Osteoblast (primary cell): ENCODE data around the gene ROPN1L. TPM values are rescaled to one million over a fixed set of nuclear protein-coding genes. Genes with fewer than 3 reads are reported as not detected.

Source experiments
- DNase-seq: peaks from one replicate; pipeline ENCODE4 v3.0.0; 2011; ENCODE audit warnings: low spot score, mixed read lengths; ENCODE audit not compliant: insufficient read length; ENCODE audit errors: missing footprints
- H2AFZ ChIP-seq: 2 replicates; pipeline ENCODE4 v1.6.0; 2011; ENCODE audit warnings: mild to moderate bottlenecking, low read length
- H3K27ac ChIP-seq: 2 replicates; pipeline ENCODE4 v1.5.1; 2011; ENCODE audit warnings: mild to moderate bottlenecking, low read depth, low read length, moderate library complexity
- H3K27me3 ChIP-seq: 2 replicates; pipeline ENCODE4 v1.6.0; 2012; ENCODE audit warnings: mild to moderate bottlenecking, control low read depth, inconsistent platforms, low read length, moderate library complexity; ENCODE audit not compliant: insufficient read depth
- H3K36me3 ChIP-seq: 2 replicates; pipeline ENCODE4 v1.5.1; 2011; ENCODE audit warnings: mild to moderate bottlenecking, low read length, control low read depth, moderate library complexity; ENCODE audit not compliant: insufficient read depth
- H3K4me1 ChIP-seq: 2 replicates; pipeline ENCODE4 v1.5.1; 2011; ENCODE audit warnings: mild to moderate bottlenecking, low read length, control low read depth, moderate library complexity; ENCODE audit not compliant: insufficient read depth
- H3K4me2 ChIP-seq: 2 replicates; pipeline ENCODE4 v1.6.0; 2011; ENCODE audit warnings: mild to moderate bottlenecking, low read length; ENCODE audit not compliant: insufficient read depth
- H3K4me3 ChIP-seq: fragments of 200-600 bp; sonication (generic); 3 replicates; pipeline ENCODE4 v1.5.1; 2012; ENCODE audit warnings: mild to moderate bottlenecking, low read length, inconsistent platforms; ENCODE audit not compliant: insufficient read depth
- H3K79me2 ChIP-seq: 2 replicates; pipeline ENCODE4 v1.6.0; 2012; ENCODE audit warnings: mild to moderate bottlenecking, low read length, control low read depth, inconsistent platforms; ENCODE audit not compliant: insufficient read depth
- H3K9me3 ChIP-seq: 2 replicates; pipeline ENCODE4 v1.5.1; 2011; ENCODE audit warnings: low read depth, low read length, control low read depth
- H4K20me1 ChIP-seq: 2 replicates; pipeline ENCODE4 v1.6.0; 2012; ENCODE audit warnings: mild to moderate bottlenecking, low read length, control low read depth; ENCODE audit not compliant: insufficient read depth
- CTCF ChIP-seq: IDR thresholded peaks from 2 replicates; pipeline ENCODE4 v1.5.1; 2011; ENCODE audit warnings: mild to moderate bottlenecking, low read depth, low read length, moderate library complexity; ENCODE audit errors: extremely low read depth
- total RNA-seq: library from RNA; depleted of rRNA; stranded (reverse); fragments of >200 nt; gene quantifications from 2 replicates; pipeline ENCODE4 v1.2.3, GENCODE V29; 2012

Gene ROPN1L
- total RNA-seq, 1 donor, result 0.72 TPM

GRCh38 chr5:10420468-10420867 is 21.2 kb upstream of the ROPN1L start:
- H3K4me3 ChIP-seq, result no peak overlapping the region
- peaks cover 81% of the 10 kb centered on the region for H3K36me3 ChIP-seq
- H2AFZ ChIP-seq, result no peak overlapping the region
- DNase-seq, result no peak
- H3K27me3 ChIP-seq, result no peaks in the 10 kb centered on the region
- TF ChIP-seq CTCF, result no peak
- H3K79me2 ChIP-seq, result no peaks in the 10 kb centered on the region
- peaks cover 14% of the 10 kb centered on the region for H3K4me1 ChIP-seq
- peak overlapping the region; percentile 8 for H3K27ac ChIP-seq
- no peaks in the 10 kb centered on the region for H3K9me3 ChIP-seq
- no peak overlapping the region for H3K4me2 ChIP-seq
- no peaks in the 10 kb centered on the region for H4K20me1 ChIP-seq

GRCh38 chr5:10420932-10421331 is 20.7 kb upstream of the ROPN1L start:
- Histone ChIP-seq H3K36me3 (peaks cover 80% of the 10 kb centered on the region), H3K4me3 (no peak overlapping the region), H3K27me3 (no peaks in the 10 kb centered on the region), H4K20me1 (no peaks in the 10 kb centered on the region), H3K27ac (peak overlapping the region; percentile 19), H3K4me2 (no peak overlapping the region), H2AFZ (no peak overlapping the region), H3K4me1 (peaks cover 14% of the 10 kb centered on the region), H3K79me2 (no peaks in the 10 kb centered on the region), H3K9me3 (no peaks in the 10 kb centered on the region)
- TF ChIP-seq CTCF, result no peak
- DNase-seq, result peak; percentile 63

- DNase-seq, result no peak
Observed at GRCh38 chr5:10421896-10422691, 19.6 kb upstream of the ROPN1L start.

More at GRCh38 chr5:10421896-10422691, 19.6 kb upstream of the ROPN1L start:
- Histone ChIP-seq H4K20me1 (no peaks in the 10 kb centered on the region), H3K27me3 (no peaks in the 10 kb centered on the region), H3K4me1 (peaks cover 14% of the 10 kb centered on the region), H3K4me3 (no peak overlapping the region), H3K9me3 (no peaks in the 10 kb centered on the region), H3K4me2 (no peak overlapping the region), H3K27ac (peak overlapping the region; percentile 19), H3K36me3 (peaks cover 81% of the 10 kb centered on the region), H3K79me2 (no peaks in the 10 kb centered on the region), H2AFZ (no peak overlapping the region)
- TF ChIP-seq CTCF, result no peak
